Calu3 (cell line): ENCODE data around the gene TRIM75. TPM values are rescaled to one million over a fixed set of nuclear protein-coding genes. Genes with fewer than 3 reads are reported as not detected.

Source experiments
- BruUV-seq: library from RNA; stranded (reverse); fragments of 400-500 nt; replicated peaks from 2 replicates; lab custom pipeline; 2021; lab: Mats Ljungman, UMichigan
- CTCF ChIA-PET: fragments of 300-600 bp; sonication (Branson Sonifier 250); formaldehyde crosslinking; loops from one replicate; lab custom pipeline; 2022; ENCODE audit warnings: antibody characterized with exemption; lab: Charles Lee
- DNase-seq: peaks from one replicate; pipeline ENCODE4 v3.0.0; 2022
- H3K27ac Mint-ChIP-seq: one replicate; pipeline ENCODE4 v1.8.0; 2022; ENCODE audit warnings: mixed read lengths; ENCODE audit not compliant: unreplicated experiment
- H3K27me3 Mint-ChIP-seq: one replicate; pipeline ENCODE4 v1.8.0; 2022; ENCODE audit warnings: mixed read lengths; ENCODE audit not compliant: unreplicated experiment
- H3K36me3 Mint-ChIP-seq: one replicate; pipeline ENCODE4 v1.8.0; 2022; ENCODE audit warnings: mild to moderate bottlenecking, moderate library complexity, mixed read lengths; ENCODE audit not compliant: insufficient read depth, unreplicated experiment
- H3K4me1 Mint-ChIP-seq: one replicate; pipeline ENCODE4 v1.8.0; 2022; ENCODE audit warnings: mild to moderate bottlenecking, low read depth, mixed read lengths; ENCODE audit not compliant: unreplicated experiment
- H3K4me3 Mint-ChIP-seq: one replicate; pipeline ENCODE4 v1.8.0; 2022; ENCODE audit warnings: mild to moderate bottlenecking, low read depth, moderate library complexity, mixed read lengths; ENCODE audit not compliant: unreplicated experiment
- H3K9me3 Mint-ChIP-seq: one replicate; pipeline ENCODE4 v1.8.0; 2022; ENCODE audit warnings: low read depth, mixed read lengths; ENCODE audit not compliant: unreplicated experiment
- CTCF ChIP-seq: fragments of 200-600 bp; IDR thresholded peaks from one replicate; pipeline ENCODE4 v1.8.0; 2022; ENCODE audit warnings: antibody characterized with exemption; ENCODE audit not compliant: unreplicated experiment
- intact Hi-C: fragments of 100-400 bp; cut with micrococcal nuclease; formaldehyde crosslinking; loops from one replicate; pipeline ENCODE4 v1.10.0; 2022; ENCODE audit not compliant: unreplicated experiment
- total RNA-seq: library from RNA; stranded (reverse); gene quantifications from 2 replicates; pipeline ENCODE4 v1.2.3, GENCODE V29; 2022

TRIM75 gene
- total RNA-seq, 1 experiment from 2014 or later: not detected

GRCh38 chr4:165106518-165106917 is 52.9 kb downstream of the TRIM75 start:
- BruUV-seq: no TSS peak
- Mint-ChIP-seq H3K4me3 (no peak overlapping the region), H3K4me1 (no peaks in the 10 kb centered on the region), H3K27ac (no peak overlapping the region), H3K9me3 (no peaks in the 10 kb centered on the region), H3K27me3 (no peaks in the 10 kb centered on the region), H3K36me3 (no peaks in the 10 kb centered on the region)
- CTCF ChIA-PET: interaction anchor here (0.5 kb wide), 1 partner anchor 232 kb away, joined by 5 read pairs; no protein-coding TSS in a partner anchor
- DNase-seq: no peak
- intact Hi-C loops: no loop called here
- TF ChIP-seq CTCF: no peak

Other genes with a start within 250 kb of the TRIM75 start
- not detected in 2 replicates for gene APELA, start 176.7 kb upstream of the TRIM75 start, total RNA-seq
- gene TRIM61, start 76.2 kb upstream of the TRIM75 start, total RNA-seq: 0.39 and 0.45 TPM in 2 replicates
- not detected in 2 replicates for gene TRIM60, start 21.9 kb upstream of the TRIM75 start, total RNA-seq
- gene TMEM192, start 59.0 kb downstream of the TRIM75 start, total RNA-seq: 18.4 and 21.1 TPM in 2 replicates
- gene KLHL2, start 153.7 kb downstream of the TRIM75 start, total RNA-seq: 12.9 and 13.8 TPM in 2 replicates